BJ (cell line): Measurements from ENCODE around the gene NPAS3. TPM values are rescaled to one million over a fixed set of nuclear protein-coding genes. Genes with fewer than 3 reads are reported as not detected.

Experiments
- CTCF ChIA-PET: fragments of 350-600 bp; formaldehyde crosslinking; extraction: SDS; loops from one replicate; lab custom pipeline; 2021; ENCODE audit warnings: antibody characterized with exemption, inconsistent platforms; lab: Yijun Ruan, JAX
- POLR2A ChIA-PET: fragments of 300-600 bp; sonication (Branson Sonifier 250); formaldehyde crosslinking; extraction: SDS; loops from one replicate; lab custom pipeline; 2021; ENCODE audit warnings: antibody characterized with exemption; lab: Charles Lee
- DNase-seq: peaks from one replicate; pipeline ENCODE4 v3.0.0-alpha.2; 2011; ENCODE audit warnings: low read depth
- H3K27me3 ChIP-seq: 2 replicates; pipeline ENCODE4 v1.6.0; 2011; ENCODE audit warnings: low read length; ENCODE audit not compliant: control insufficient read depth, insufficient read depth
- H3K36me3 ChIP-seq: 2 replicates; pipeline ENCODE4 v1.5.1; 2011; ENCODE audit warnings: low read length; ENCODE audit not compliant: control insufficient read depth, insufficient read depth
- H3K4me3 ChIP-seq: 2 replicates; pipeline ENCODE4 v1.5.1; 2011; ENCODE audit warnings: low read depth, mild to moderate bottlenecking, control low read depth, low read length
- polyA plus RNA-seq: library from polyadenylated mRNA; depleted of rRNA; stranded (reverse); fragments of >200 nt; gene quantifications from 2 replicates; pipeline ENCODE4 v1.2.3, GENCODE V29; 2011
- TF ChIP-seq, protein P1 (sequence below): IDR thresholded peaks from 2 replicates; pipeline ENCODE4 v1.5.1; 2011; ENCODE audit warnings: low read depth, mild to moderate bottlenecking, control low read depth, inconsistent platforms, low read length, moderate library complexity; ENCODE audit not compliant: insufficient read depth

NPAS3 gene
- polyA plus RNA-seq, 1 experiment: 0.09 TPM

DNA sequence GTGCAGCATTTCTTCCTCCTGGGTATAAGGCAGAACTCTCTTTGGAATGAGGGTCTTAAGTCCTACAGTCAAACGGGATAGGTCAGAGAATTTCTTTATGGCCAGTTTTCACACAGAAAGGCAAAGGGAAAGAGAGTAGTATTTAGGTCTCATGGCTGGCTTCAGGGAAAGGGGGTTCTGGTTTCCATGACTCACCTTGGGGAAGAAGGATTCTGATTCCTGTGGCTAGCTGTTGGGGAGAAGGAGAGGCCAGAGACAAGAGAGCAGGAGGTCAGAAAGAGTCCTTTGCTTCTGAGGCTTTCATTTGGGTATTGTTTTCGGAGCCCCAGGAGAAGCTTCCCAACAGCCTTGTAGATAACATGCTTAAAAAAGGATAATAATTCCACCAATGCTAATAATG lies 332.5 kb downstream of the NPAS3 start:
- no peak overlapping the region for H3K4me3 ChIP-seq
- CTCF ChIA-PET: no interaction called here
- TF ChIP-seq, protein P1, sequence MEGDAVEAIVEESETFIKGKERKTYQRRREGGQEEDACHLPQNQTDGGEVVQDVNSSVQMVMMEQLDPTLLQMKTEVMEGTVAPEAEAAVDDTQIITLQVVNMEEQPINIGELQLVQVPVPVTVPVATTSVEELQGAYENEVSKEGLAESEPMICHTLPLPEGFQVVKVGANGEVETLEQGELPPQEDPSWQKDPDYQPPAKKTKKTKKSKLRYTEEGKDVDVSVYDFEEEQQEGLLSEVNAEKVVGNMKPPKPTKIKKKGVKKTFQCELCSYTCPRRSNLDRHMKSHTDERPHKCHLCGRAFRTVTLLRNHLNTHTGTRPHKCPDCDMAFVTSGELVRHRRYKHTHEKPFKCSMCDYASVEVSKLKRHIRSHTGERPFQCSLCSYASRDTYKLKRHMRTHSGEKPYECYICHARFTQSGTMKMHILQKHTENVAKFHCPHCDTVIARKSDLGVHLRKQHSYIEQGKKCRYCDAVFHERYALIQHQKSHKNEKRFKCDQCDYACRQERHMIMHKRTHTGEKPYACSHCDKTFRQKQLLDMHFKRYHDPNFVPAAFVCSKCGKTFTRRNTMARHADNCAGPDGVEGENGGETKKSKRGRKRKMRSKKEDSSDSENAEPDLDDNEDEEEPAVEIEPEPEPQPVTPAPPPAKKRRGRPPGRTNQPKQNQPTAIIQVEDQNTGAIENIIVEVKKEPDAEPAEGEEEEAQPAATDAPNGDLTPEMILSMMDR: no peak
- POLR2A ChIA-PET: no interaction called here
- H3K36me3 ChIP-seq: no peaks in the 10 kb centered on the region
- no peaks in the 10 kb centered on the region for H3K27me3 ChIP-seq
- no peak for DNase-seq

DNA sequence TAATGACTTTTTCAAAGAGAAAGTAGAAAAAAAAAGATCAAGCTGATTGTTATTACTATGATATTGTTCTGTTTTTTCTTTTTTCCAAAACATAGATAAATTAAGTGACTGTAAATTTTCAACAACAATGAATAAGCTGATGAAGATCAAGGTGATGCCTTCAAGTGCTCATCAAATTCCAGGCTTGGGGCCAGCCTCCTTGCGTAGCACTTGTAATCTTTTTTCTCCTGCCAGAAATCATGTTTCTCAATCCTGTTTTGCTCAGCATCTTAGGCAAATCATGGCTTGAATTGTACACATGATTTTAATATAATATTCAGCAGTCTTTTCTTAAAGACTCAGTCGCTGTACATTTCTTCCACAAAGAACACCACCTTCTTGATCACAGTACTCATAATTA lies 333.2 kb downstream of the NPAS3 start:
- TF ChIP-seq, protein P1: no peak
- CTCF ChIA-PET: no interaction called here
- POLR2A ChIA-PET: no interaction called here
- H3K36me3 ChIP-seq: no peaks in the 10 kb centered on the region
- no peak overlapping the region for H3K4me3 ChIP-seq
- no peaks in the 10 kb centered on the region for H3K27me3 ChIP-seq
- no peak for DNase-seq

- H3K36me3 ChIP-seq: no peaks in the 10 kb centered on the region
- CTCF ChIA-PET: no interaction called here
- POLR2A ChIA-PET: no interaction called here
- H3K27me3 ChIP-seq: no peaks in the 10 kb centered on the region
- TF ChIP-seq, protein P1: no peak
- H3K4me3 ChIP-seq: no peak overlapping the region
- no peak for DNase-seq
Measured at GRCh38 chr14:33273978-33274377, 335.3 kb downstream of the NPAS3 start.

DNA sequence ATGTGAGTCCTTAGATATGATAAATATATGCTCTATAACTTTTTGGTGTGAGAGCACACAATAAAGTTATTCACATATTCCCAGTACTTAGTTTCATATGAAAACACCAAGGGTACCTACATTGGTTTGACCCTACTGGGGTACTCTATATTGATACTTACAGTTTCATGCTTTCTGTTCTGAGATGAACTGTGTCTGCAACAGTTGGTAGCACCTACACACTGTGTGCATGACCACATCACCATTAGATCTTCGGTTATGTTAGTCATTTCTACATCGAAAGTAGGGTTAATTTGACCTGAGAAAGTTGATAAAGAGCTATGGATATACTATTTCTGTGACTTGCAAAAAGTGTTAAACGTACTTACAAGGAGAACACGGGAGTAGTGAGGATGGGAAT lies 337.2 kb downstream of the NPAS3 start:
- TF ChIP-seq, protein P1: no peak
- Histone ChIP-seq H3K4me3 (no peak overlapping the region), H3K27me3 (no peaks in the 10 kb centered on the region), H3K36me3 (no peaks in the 10 kb centered on the region)
- DNase-seq: no peak
- CTCF ChIA-PET: no interaction called here
- POLR2A ChIA-PET: no interaction called here

DNA sequence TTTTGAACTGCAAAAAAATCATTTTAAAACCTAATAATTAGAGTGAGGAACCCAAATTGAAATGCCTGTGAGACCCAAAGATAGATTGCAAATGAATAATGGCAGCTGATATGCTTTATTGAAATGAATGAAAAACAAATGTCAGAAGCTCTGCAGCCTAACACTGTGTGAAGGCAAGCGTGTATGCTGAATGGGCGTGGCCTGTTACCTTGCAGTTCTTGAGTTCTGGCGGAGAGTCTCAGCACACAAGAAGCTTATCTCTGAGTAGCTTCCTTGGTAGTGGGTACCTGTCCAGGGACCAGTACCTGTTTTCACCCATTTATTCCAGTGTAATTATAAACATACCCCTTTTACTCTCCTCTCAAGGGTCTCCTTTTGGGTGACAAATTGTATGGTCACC lies 341.2 kb downstream of the NPAS3 start:
- CTCF ChIA-PET: no interaction called here
- TF ChIP-seq, protein P1: no peak
- POLR2A ChIA-PET: no interaction called here

More for the DNA sequence above, 341.2 kb downstream of the NPAS3 start:
- no peak for DNase-seq
- no peak overlapping the region for H3K4me3 ChIP-seq
- no peaks in the 10 kb centered on the region for H3K36me3 ChIP-seq
- H3K27me3 ChIP-seq: no peaks in the 10 kb centered on the region
